HG03103 (cell line): Measurements from ENCODE around the gene C4orf54.

ENCODE experiments used
- ATAC-seq: cut with Tn5 transposase; IDR thresholded peaks from one replicate; pipeline ENCODE4 v1.9.1; 2021; ENCODE audit warnings: low read depth; ENCODE audit not compliant: unreplicated experiment

C4orf54 gene

GRCh38 chr4:99652596-99653436 is 4.8 kb downstream of the C4orf54 start:
- ATAC-seq, result no peak

GRCh38 chr4:99651811-99652485 is 5.7 kb downstream of the C4orf54 start:
- no peak for ATAC-seq

GRCh38 chr4:99651016-99651769 is 6.4 kb downstream of the C4orf54 start:
- no peak for ATAC-seq

- ATAC-seq, result no peak
Observed at GRCh38 chr4:99649778-99650177, 7.8 kb downstream of the C4orf54 start.

- no peak for ATAC-seq
Observed at GRCh38 chr4:99649208-99649607, 8.4 kb downstream of the C4orf54 start.

- no peak for ATAC-seq
Observed at GRCh38 chr4:99648321-99648720, 9.3 kb downstream of the C4orf54 start.

GRCh38 chr4:99647071-99647470 is 10.6 kb downstream of the C4orf54 start:
- no peak for ATAC-seq

- ATAC-seq, result no peak
Observed at GRCh38 chr4:99645638-99646037, 12.0 kb downstream of the C4orf54 start.

- ATAC-seq, result no peak
Observed at GRCh38 chr4:99645036-99645435, 12.6 kb downstream of the C4orf54 start.

GRCh38 chr4:99644453-99644852 is 13.2 kb downstream of the C4orf54 start:
- no peak for ATAC-seq

GRCh38 chr4:99642725-99643489 is 14.7 kb downstream of the C4orf54 start:
- no peak for ATAC-seq

- no peak for ATAC-seq
Observed at GRCh38 chr4:99640676-99641075, 17.0 kb downstream of the C4orf54 start.

GRCh38 chr4:99637174-99637573 is 20.5 kb downstream of the C4orf54 start:
- no peak for ATAC-seq

GRCh38 chr4:99636422-99636821 is 21.2 kb downstream of the C4orf54 start:
- ATAC-seq, result no peak

GRCh38 chr4:99635601-99636000 is 22.0 kb downstream of the C4orf54 start:
- ATAC-seq, result peak; percentile 68

- no peak for ATAC-seq
Observed at GRCh38 chr4:99634742-99635360, 22.8 kb downstream of the C4orf54 start.

GRCh38 chr4:99633772-99634171 is 23.9 kb downstream of the C4orf54 start:
- no peak for ATAC-seq

- no peak for ATAC-seq
Observed at GRCh38 chr4:99630857-99631360, 26.7 kb downstream of the C4orf54 start.

- no peak for ATAC-seq
Observed at GRCh38 chr4:99629962-99630554, 27.6 kb downstream of the C4orf54 start.
